MCF 10A (cell line): Measurements from ENCODE around the gene ACE2. TPM values are rescaled to one million over a fixed set of nuclear protein-coding genes. Genes with fewer than 3 reads are reported as not detected.

Experiments used
- BruUV-seq: library from RNA; stranded (reverse); fragments of 400-500 nt; replicated peaks from 2 replicates; lab custom pipeline; 2021; lab: Mats Ljungman, UMichigan
- CTCF ChIA-PET: fragments of 300-600 bp; sonication (Branson Sonifier 250); formaldehyde crosslinking; extraction: SDS; loops from one replicate; lab custom pipeline; 2021; ENCODE audit warnings: antibody characterized with exemption, inconsistent platforms; lab: Yijun Ruan, JAX
- POLR2A ChIA-PET: fragments of 300-600, 350-650 bp; sonication (Branson Sonifier 250); formaldehyde crosslinking; extraction: SDS; loops from one replicate; lab custom pipeline; 2020; ENCODE audit warnings: antibody characterized with exemption, inconsistent platforms; lab: Yijun Ruan, JAX
- DNase-seq: peaks from one replicate; pipeline ENCODE4 v3.0.0-alpha.2; 2018; ENCODE audit not compliant: unreplicated experiment
- H3K27ac Mint-ChIP-seq: one replicate; pipeline ENCODE4 v1.8.0; 2022; ENCODE audit warnings: mild to moderate bottlenecking, low read depth, mixed read lengths; ENCODE audit not compliant: unreplicated experiment
- H3K27me3 Mint-ChIP-seq: one replicate; pipeline ENCODE4 v1.8.0; 2022; ENCODE audit warnings: mixed read lengths; ENCODE audit not compliant: insufficient read depth, unreplicated experiment
- H3K36me3 Mint-ChIP-seq: one replicate; pipeline ENCODE4 v1.8.0; 2022; ENCODE audit warnings: mild to moderate bottlenecking, moderate library complexity, mixed read lengths; ENCODE audit not compliant: insufficient read depth, unreplicated experiment
- H3K4me1 Mint-ChIP-seq: one replicate; pipeline ENCODE4 v1.8.0; 2022; ENCODE audit warnings: mixed read lengths; ENCODE audit not compliant: insufficient read depth, unreplicated experiment
- H3K4me3 Mint-ChIP-seq: one replicate; pipeline ENCODE4 v1.8.0; 2022; ENCODE audit warnings: mild to moderate bottlenecking, moderate library complexity, mixed read lengths; ENCODE audit not compliant: unreplicated experiment
- H3K9me3 Mint-ChIP-seq: one replicate; pipeline ENCODE4 v1.8.0; 2022; ENCODE audit warnings: mixed read lengths; ENCODE audit not compliant: unreplicated experiment
- intact Hi-C: fragments of 100-400 bp; cut with micrococcal nuclease; formaldehyde crosslinking; loops from 2 replicates; pipeline ENCODE4 v1.14.1; 2022
- total RNA-seq: library from RNA; stranded (reverse); gene quantifications from 2 replicates; pipeline ENCODE4 v1.2.3, GENCODE V29; 2022
- TF ChIP-seq, protein P1 (sequence below): fragments of 200-600 bp; IDR thresholded peaks from one replicate; pipeline ENCODE4 v1.8.0; 2022; ENCODE audit warnings: antibody characterized with exemption, mild to moderate bottlenecking; ENCODE audit not compliant: unreplicated experiment

The ACE2 gene
- total RNA-seq, 1 experiment from 2014 or later: not detected

DNA sequence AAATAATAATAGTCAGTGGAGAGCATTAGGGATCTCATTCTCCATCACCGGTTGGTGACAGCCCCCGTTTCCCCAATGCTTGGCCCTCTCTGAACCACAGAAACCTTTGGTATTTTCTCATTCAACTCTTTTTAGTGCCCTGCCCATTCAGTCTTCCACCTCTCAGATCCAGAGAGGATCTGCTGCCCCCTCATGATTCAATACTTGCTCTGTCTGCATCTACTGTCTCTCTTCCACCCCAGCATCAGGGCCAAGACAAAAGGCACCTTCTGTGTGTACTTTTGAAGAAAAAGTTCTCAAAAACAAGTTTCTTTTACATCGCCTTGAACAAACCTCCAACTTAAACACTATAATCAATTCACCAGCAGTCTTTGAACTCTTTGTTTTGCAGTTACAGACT is 44.5 kb upstream of the ACE2 start:
- Mint-ChIP-seq H3K9me3 (no peaks in the 10 kb centered on the region), H3K27ac (no peak overlapping the region), H3K27me3 (peaks cover 33% of the 10 kb centered on the region), H3K4me1 (no peaks in the 10 kb centered on the region), H3K4me3 (no peak overlapping the region), H3K36me3 (no peaks in the 10 kb centered on the region)
- TF ChIP-seq, protein P1, sequence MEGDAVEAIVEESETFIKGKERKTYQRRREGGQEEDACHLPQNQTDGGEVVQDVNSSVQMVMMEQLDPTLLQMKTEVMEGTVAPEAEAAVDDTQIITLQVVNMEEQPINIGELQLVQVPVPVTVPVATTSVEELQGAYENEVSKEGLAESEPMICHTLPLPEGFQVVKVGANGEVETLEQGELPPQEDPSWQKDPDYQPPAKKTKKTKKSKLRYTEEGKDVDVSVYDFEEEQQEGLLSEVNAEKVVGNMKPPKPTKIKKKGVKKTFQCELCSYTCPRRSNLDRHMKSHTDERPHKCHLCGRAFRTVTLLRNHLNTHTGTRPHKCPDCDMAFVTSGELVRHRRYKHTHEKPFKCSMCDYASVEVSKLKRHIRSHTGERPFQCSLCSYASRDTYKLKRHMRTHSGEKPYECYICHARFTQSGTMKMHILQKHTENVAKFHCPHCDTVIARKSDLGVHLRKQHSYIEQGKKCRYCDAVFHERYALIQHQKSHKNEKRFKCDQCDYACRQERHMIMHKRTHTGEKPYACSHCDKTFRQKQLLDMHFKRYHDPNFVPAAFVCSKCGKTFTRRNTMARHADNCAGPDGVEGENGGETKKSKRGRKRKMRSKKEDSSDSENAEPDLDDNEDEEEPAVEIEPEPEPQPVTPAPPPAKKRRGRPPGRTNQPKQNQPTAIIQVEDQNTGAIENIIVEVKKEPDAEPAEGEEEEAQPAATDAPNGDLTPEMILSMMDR: no peak
- CTCF ChIA-PET: interaction anchor here (0.8 to 2.3 kb wide), 4 partner anchors 143 to 177 kb away, joined by 3 to 5 read pairs (median 4); no protein-coding TSS in a partner anchor
- no peak for DNase-seq
- intact Hi-C loops: no loop called here
- POLR2A ChIA-PET: no interaction called here
- BruUV-seq: no TSS peak

DNA sequence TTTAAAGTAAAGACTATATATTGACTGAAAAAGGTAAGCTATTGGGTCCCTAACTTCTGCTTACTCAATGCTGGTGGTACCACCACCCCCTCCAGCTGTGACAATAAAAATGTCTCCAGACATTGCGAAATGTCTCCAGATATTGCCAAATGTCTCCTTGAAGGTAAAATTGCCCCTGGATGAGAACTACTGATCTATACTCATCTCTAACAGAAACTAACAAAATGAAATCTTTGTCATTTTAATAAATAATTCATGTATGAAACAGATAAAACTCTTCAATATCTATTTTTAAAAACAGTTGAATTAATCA is 43.8 kb upstream of the ACE2 start:
- Mint-ChIP-seq H3K4me1 (no peaks in the 10 kb centered on the region), H3K4me3 (no peak overlapping the region), H3K27ac (no peak overlapping the region), H3K36me3 (no peaks in the 10 kb centered on the region), H3K27me3 (peaks cover 33% of the 10 kb centered on the region), H3K9me3 (no peaks in the 10 kb centered on the region)
- TF ChIP-seq, protein P1: no peak
- intact Hi-C loops: no loop called here
- POLR2A ChIA-PET: no interaction called here
- CTCF ChIA-PET: interaction anchor here (0.8 to 2.3 kb wide), 7 partner anchors 76 to 296 kb away, joined by 3 to 5 read pairs (median 4); no protein-coding TSS in a partner anchor
- peak; percentile 11 for DNase-seq
- BruUV-seq: no TSS peak

DNA sequence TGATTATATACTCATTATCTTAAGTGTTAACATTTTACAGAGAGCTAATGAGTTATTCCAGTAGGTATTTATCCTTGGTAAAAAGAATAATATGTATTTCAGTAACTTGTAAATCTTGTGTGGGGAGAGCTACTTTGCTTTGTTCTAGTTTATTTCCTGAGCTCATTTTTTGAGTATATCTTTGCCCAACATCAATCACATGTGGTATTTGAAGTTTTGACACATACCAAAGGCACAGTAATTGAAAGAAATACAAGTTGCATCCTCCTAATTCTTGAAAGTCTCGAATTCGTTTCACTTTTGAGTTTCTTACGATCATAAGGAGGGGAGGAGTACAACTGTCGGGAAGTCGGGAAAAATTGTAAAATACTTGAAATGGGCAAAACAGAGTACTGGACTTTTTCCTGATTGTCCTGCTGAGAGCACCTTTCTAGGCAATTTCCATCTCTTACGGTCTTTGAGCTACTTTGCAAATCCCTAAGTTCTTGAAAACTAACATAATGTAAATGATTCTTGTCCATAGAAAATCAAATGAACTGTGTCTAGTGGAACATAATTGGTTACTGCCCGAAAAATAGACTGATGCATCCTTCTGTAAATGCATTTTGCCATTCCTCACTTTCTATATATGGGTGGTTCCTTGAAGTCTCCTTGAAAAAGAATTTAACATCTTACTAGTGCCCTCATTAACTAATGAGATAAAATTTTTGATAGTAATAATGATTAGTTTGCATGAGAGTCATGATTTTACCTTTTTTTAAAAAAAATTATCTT is 43.2 kb upstream of the ACE2 start:
- POLR2A ChIA-PET: no interaction called here
- Mint-ChIP-seq H3K9me3 (no peaks in the 10 kb centered on the region), H3K4me3 (no peak overlapping the region), H3K36me3 (no peaks in the 10 kb centered on the region), H3K27ac (no peak overlapping the region), H3K27me3 (peaks cover 38% of the 10 kb centered on the region), H3K4me1 (no peaks in the 10 kb centered on the region)
- CTCF ChIA-PET: interaction anchor here (1.1 to 2.3 kb wide), 7 partner anchors 14 to 295 kb away, joined by 3 to 5 read pairs (median 5); no protein-coding TSS in a partner anchor
- intact Hi-C loops: no loop called here
- BruUV-seq: no TSS peak
- TF ChIP-seq, protein P1: no peak
- no peak for DNase-seq

DNA sequence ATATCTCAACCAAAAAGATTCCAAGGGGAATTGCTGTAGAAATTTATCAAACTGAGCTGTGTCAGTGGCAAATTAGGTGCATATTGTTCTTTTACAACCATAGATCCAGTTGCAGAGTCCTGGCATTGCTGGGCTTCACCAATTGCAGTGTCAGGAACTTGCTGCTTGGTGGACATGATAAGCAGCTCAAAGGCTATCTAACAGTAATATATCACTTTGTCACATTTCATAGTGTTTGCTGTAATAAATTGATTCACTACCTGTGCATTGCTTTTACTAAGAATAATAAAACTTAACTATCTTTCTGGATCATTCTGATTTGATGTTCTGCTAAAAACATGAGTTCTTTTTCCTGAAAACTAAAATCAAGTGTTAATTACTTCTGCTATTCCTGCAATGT is 30.9 kb upstream of the ACE2 start:
- Mint-ChIP-seq H3K36me3 (no peaks in the 10 kb centered on the region), H3K4me1 (no peaks in the 10 kb centered on the region), H3K27ac (no peak overlapping the region), H3K27me3 (peaks cover 58% of the 10 kb centered on the region), H3K4me3 (no peak overlapping the region), H3K9me3 (peaks cover 7% of the 10 kb centered on the region)
- intact Hi-C loops: no loop called here
- ChIA-PET CTCF (interaction anchor here (0.6 to 1.5 kb wide), 3 partner anchors 9 to 68 kb away, joined by 3 to 4 read pairs (median 4); no protein-coding TSS in a partner anchor), POLR2A (no interaction called here)
- TF ChIP-seq, protein P1: no peak
- DNase-seq: no peak
- no TSS peak for BruUV-seq
